ENCODE data around the gene RBM15B.
"Not testable (repeated sequence)": the region's sequence is repeated elsewhere in the genome, so short reads cannot be mapped to it uniquely, and the experiment has no call there.

RBM15B gene

GRCh38 chr3:51391075-51391565 is at the start of gene RBM15B:
Gene RBM15B (plus strand): TSS chr3:51391285. CDS start chr3:51391400, 115 bp downstream.
- DNase-seq (ENCODE audit: low read depth in 2 of 2), result peak; percentile 91

DNA sequence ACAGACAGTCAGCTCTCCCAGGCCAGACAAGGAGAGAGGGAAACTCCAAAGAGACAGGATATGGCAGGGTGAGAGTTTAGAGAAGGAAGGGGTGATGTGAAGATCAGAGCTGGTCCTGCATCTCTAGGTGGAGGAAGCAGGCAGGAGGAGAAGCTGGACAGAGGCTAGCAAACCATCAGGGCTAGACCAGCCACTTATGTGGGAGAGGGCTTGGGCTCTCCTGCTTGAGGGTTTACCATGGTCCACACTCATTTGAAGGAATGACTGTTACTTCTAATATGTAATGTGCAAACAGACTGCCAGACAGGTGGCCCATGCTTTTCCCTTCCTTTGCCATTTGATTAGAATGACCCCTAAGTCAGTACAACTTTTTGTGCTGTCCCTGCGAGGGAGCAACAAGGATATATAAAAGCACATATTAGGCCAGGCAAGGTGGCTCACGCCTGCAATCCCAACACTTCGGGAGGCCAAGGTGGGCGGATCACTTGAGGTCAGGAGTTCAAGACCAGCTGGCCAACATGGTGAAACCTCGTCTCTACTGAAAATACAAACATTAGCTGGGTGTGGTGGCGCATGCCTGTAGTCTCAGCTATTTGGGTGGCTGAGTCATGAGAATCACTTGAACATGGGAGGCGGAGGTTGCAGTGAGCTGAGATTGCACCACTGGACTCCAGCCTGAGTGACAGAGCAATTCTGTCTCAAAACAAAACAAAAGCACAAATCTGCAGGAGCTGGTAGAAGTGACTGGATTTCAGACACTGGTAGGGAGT is 47.0 kb upstream of the RBM15B start:
- DNase-seq (ENCODE audit: low read depth in 2 of 2), result no peak

DNA sequence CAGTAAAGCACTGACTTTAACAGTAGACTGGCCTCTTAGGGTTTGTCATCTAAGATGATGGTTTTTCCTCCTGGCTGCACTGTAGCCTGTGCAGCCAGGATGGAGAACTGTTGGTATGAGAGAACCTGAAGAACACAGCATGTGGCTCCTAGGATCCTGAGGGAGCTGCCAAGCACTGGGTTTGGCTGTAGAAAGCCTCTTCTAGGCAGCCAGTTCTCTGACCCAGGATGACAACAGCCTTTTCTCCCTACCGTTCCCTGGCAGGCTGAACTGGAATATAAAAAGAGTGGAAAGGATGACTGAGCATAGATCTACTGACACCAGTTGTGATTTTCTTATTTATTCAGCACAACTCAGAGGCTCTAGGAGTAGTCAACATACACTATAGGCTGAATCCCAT is 40.3 kb upstream of the RBM15B start:
- no peak for DNase-seq (ENCODE audit: low read depth in 2 of 2)

GRCh38 chr3:51353131-51353530 is 38.0 kb upstream of the RBM15B start:
- DNase-seq (ENCODE audit: low read depth in 2 of 2), result no peak

DNA sequence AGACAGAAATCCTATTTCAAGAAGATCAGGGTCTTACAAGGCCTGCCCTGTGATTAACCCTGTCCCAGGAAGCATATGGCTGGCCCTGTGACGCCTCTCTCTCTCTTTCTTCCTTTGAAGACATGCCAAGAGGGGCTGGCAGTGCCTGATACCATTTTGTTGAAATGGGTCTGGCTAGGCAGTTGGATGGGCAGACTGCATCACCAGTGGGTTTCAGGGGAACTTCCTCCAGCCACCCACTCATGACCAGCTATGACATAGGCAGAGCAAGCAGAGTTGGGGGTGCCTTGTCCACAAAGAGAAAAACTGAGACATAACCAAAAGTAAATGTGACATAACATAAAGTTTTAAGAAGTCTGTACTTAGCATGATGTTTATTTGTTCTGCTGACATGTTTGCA is 37.4 kb upstream of the RBM15B start:
- no peak for DNase-seq (ENCODE audit: low read depth in 2 of 2)

DNA sequence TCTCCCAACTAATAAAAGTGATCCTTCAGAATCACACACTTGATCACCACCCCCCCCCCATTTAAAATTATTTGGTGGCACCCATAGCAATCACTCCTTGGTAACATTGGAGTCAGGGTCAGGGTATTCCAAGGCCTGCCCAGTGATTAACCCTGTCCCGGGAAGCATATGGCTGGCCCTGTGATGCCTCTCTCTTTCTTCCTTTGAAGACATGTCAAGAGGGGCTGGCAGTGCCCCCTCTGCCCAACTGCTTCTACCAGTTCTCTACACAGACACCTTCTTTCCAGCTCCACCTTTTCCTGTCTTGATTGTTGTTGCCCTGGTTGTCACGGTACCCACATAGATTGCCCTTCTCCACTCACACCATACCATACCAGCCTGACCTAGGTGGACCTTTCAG is 36.9 kb upstream of the RBM15B start:
- no peak for DNase-seq (ENCODE audit: low read depth in 2 of 2)

DNA sequence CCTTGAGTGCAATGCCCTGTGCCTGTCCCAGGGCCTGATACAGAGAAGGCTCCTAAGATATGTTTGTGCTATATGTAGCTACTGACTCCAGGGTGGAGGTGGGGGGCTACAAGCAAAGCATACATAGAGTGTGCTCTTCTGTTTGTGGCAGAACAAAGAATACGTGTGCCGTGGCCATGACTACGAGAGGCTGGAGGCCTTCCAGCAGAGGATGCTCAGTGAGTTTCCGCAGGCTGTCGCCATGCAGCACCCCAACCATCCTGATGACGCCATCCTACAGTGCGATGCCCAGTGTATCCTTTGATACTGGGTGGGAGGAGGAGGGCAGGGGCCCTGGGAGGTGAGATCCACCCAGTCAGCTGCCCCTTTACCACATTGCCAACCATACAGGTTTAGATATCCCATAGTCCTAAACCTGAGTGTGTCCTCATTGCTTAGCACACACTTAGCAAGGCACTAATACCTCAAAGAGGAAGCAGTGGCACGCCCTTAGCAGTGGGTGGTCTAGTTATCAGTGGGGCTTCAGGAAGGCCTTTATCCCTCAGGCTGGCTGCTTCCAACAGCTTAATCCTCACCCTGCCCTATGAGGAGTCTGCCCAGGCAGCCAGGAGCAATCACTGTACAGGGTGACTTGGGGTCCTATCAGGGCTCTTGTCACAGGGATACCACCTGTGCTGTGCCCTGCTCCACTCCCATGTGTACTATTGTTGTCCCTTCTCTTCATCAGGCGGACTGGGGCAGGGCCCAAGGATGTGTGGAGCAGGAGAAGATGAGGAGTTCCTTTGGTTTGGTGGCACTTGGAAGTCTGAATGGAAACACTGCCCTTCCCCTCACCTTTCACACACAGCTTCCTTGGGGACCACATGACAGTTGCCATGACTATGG is 36.1 kb upstream of the RBM15B start:
- DNase-seq (ENCODE audit: low read depth in 2 of 2), result no peak

- DNase-seq (ENCODE audit: low read depth in 2 of 2), result no peak
Measured at GRCh38 chr3:51355891-51356578, 35.0 kb upstream of the RBM15B start.

GRCh38 chr3:51357856-51358255 is 33.2 kb upstream of the RBM15B start:
- no peak for DNase-seq (ENCODE audit: low read depth in 2 of 2)

- no peak for DNase-seq (ENCODE audit: low read depth in 2 of 2)
Measured at GRCh38 chr3:51358981-51359380, 32.1 kb upstream of the RBM15B start.

DNA sequence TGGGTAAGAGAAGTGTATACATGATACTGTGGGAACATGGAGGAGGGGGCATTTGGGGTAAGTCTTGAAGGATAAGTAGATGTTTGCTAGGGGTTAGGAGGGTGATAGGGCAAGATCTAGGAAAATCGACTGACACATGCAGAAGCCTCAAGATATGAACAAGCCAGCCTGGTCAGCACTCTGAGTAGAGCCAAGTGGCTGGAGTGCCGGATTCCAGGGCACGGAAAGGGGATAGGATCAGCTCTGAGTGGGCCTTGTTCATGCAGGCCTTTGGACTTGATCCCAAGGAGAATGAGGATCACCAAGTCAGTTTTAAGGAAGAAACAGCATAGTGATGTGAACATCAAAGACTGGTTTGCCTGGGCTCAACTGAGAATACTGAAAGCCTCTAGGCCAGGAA is 30.3 kb upstream of the RBM15B start:
- no peak for DNase-seq (ENCODE audit: low read depth in 2 of 2)

GRCh38 chr3:51361746-51362145 is 29.3 kb upstream of the RBM15B start:
- no peak for DNase-seq (ENCODE audit: low read depth in 2 of 2)

GRCh38 chr3:51362476-51362875 is 28.6 kb upstream of the RBM15B start:
- DNase-seq (ENCODE audit: low read depth in 2 of 2), result no peak

GRCh38 chr3:51368276-51368675 is 22.8 kb upstream of the RBM15B start:
- not testable (repeated sequence) for DNase-seq (ENCODE audit: low read depth in 2 of 2)

GRCh38 chr3:51371943-51372557 is 19.0 kb upstream of the RBM15B start:
- peak; percentile 33 to 34 for DNase-seq (ENCODE audit: low read depth in 2 of 2)

- DNase-seq (ENCODE audit: low read depth in 2 of 2), result no peak
Measured at GRCh38 chr3:51373658-51374421, 17.2 kb upstream of the RBM15B start.

DNA sequence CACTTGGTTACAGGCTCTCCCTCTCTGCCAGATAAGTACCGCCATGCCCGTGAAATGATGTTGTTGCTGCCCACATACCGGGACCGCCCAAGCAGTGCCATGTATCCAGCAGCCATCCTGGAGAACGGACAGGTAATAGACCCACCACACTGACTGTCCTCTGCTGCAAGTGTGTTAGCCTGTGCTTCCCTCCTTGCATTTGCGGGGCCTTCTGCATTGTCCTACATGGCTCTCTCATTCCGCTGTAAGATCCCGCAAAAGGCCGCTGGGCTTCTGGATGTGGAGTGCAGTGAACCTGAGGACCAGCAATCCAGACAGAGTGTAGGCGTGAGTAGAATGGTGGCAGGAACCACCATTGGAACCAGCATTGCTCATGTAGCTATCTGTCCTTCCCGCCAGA is 16.6 kb upstream of the RBM15B start:
- DNase-seq (ENCODE audit: low read depth in 2 of 2), result no peak

- no peak for DNase-seq (ENCODE audit: low read depth in 2 of 2)
Measured at GRCh38 chr3:51375136-51375535, 15.9 kb upstream of the RBM15B start.

DNA sequence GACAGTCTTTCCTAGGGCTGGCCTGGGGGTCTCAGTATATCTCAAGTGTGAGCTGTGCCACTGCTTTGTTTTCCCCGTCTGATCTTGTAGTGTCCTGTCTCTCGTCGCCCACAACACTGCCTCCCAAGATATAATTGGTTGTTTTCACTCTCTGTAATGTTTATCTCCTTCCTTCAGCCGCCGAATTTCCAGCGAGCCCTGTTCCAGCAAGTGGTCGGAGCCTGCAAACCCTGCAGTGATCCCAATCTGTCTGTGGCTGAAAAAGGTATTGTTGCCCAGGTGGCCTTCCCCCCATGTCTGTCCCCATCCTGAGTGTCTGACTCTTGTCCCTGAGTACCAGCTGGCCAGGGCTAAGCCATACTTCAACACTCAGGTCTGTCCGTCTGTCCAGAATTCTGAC is 15.5 kb upstream of the RBM15B start:
- DNase-seq (ENCODE audit: low read depth in 2 of 2), result no peak

DNA sequence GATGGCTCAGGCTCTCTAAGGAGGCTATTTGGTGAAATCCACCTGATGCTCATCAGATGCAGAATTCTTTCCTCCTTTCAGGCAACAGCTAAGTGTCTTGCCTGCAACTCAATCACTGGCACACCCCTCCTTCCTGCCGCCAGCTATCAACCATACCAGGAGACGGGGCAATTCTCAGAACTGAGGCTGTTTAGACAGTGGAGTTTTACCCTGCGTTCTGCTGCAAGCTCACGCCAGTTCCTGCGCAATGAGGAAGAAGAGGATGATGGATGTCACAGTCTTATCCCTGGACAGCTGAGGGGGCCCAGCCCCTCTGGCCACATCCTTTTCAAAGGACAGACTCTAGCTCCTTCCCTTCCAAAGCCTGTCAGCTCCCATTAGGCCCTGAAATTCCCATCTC is 13.0 kb upstream of the RBM15B start:
- DNase-seq (ENCODE audit: low read depth in 2 of 2), result no peak

GRCh38 chr3:51378726-51379125 is 12.4 kb upstream of the RBM15B start:
- no peak for DNase-seq (ENCODE audit: low read depth in 2 of 2)
